ENCODE results near the gene CRYGS.
"Not testable (repeated sequence)": the region's sequence is repeated elsewhere in the genome, so short reads cannot be mapped to it uniquely, and the experiment has no call there.

CRYGS gene

GRCh38 chr3:186519021-186519658, 25.0 kb downstream of the CRYGS start:
- DNase-seq (ENCODE audit: low spot score) (no peak), FAIRE-seq (no peak)

GRCh38 chr3:186517218-186517617, 27.0 kb downstream of the CRYGS start:
- FAIRE-seq, result no peak
- no peak for DNase-seq (ENCODE audit: low spot score)

DNA sequence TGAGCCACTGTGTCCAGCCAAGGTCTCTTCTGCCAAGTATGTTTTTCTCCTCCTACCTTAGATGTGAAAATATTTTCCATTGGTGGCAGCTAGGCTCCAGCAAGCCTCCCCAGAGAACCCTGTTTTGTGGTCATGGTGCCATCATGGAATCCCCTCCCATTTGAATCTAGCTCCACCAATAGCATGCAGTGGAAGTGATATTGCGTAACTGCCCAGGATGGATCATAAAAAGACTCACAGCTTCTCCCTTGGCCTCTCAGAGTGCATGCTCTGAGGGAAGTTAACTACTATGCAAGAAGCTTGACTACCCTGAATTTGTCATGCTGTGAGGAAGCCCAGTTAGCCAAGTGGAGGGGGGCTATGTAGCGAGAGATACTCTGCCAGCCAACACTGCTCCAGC, 27.5 kb downstream of the CRYGS start:
- DNase-seq (ENCODE audit: low spot score) (no peak), FAIRE-seq (no peak)

DNA sequence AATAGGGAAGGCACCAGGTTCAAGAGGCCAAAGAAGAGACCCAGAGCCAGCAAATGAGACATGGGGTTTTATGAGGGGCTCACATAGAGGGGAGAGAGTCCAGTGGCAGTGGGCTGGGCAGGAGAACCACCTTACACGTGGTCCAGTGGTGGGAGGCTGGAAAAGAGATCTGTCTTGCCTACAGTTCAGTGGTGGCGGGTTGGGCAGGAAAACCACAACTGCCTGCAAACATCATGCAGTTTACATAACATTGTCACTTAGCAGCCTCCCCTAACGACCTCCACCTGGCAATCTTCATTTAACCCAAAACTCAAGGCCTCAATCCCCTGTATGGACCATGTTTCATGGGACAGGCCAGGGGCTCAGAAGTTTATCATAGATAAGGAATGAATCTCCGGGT, 29.1 kb downstream of the CRYGS start:
- FAIRE-seq (no peak), DNase-seq (ENCODE audit: low spot score) (no peak)

DNA sequence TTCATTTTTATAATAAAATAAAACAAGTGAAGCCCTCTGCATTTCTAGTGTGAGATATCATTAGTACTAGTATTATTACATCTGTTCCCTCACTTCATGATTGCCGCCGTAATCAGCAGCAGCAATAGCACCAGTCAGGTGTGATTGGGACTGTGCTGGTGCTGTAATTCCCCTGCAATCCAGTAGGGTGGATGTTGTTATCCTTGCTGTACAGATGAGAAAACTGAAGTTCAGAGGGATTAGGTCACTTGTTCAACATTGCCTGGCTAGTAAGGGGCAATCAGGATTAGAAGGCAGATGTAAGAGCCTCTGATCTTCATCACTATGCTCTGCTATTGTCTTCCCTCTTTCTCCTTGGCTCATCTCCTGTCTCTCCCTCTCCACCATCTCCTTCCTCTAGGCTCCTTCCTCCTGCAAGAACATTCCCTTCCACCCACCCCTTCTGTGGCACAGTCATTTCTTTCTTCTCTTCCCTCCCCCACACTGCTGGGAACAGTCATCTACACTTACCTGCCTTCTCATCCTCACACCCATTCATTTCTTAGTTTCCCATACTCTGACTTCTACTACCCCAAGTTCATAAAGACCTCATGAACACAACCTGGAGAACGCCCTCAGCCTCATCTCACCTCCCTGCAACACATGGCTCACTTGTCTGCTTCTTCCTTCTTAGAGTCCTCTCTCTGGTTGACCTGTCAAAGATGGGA, 29.7 kb downstream of the CRYGS start:
- no peak for FAIRE-seq
- DNase-seq (ENCODE audit: low spot score), result peak; percentile 22

GRCh38 chr3:186513386-186513785, 30.8 kb downstream of the CRYGS start:
- DNase-seq (ENCODE audit: low spot score) (no peak), FAIRE-seq (no peak)

GRCh38 chr3:186512570-186513302, 31.4 kb downstream of the CRYGS start:
- FAIRE-seq (no peak), DNase-seq (ENCODE audit: low spot score) (no peak)

- FAIRE-seq (no peak), DNase-seq (ENCODE audit: low spot score) (no peak)
These were observed 32.5 kb downstream of the CRYGS start for GRCh38 chr3:186511702-186512101.

- FAIRE-seq, result no peak
- DNase-seq (ENCODE audit: low spot score), result no peak
These were observed 32.9 kb downstream of the CRYGS start for GRCh38 chr3:186511245-186511644.

DNA sequence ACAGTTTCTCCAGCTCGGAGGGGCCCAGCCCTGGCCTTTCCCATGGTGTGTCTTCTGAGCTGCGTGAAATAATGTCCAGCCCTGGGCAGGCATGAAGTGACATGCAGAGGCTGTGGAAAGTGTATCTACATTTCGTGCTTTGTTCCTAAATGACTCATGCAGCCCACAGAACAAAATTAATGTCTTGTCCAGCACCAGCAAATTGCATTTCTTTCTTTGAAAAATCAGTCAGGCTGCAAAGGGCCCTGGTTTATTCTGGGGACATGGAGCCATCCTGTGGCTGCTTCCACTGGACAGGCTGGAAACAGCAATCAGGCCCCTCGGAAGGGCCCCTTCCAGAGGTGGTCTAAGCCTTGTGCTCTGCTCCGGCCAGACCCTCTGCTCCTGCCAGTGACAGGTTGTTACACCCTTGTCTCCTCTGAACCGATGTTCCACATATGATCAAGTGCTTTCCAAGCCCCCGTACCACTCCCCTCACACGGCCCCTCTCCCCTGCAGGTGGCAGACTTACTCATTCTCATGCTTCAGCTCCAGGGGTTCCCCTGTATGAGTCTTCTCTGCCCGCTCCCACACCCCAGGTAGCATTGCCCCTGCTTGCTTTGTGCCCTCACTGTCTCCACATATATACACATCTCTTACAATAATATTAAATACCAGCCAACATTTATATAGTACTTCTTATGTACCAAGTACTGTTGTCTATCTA, 33.7 kb downstream of the CRYGS start:
- no peak for FAIRE-seq

GRCh38 chr3:186509423-186509822, 34.8 kb downstream of the CRYGS start:
- DNase-seq (ENCODE audit: low spot score), result no peak
- FAIRE-seq, result no peak

More for the DNA sequence above, 33.7 kb downstream of the CRYGS start:
- DNase-seq (ENCODE audit: low spot score), result no peak

DNA sequence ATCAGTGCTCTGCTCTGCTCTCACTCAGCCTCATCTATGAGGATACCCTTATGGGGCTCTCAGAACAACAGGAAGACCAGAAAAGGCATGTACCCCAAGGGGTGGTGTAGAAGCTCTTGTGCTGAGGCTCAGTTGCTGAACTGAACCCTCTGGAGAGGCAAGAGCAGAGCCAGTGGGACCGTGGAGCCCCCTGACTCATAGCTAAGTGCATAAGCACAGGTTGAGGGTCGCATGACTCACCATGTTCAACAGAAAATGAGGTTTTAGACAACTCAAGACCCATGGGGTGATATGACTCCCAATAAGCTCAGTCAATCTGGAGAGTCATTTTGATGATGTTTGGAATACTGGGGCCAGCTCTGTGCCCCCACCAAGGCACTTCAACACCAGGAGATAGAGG, 37.3 kb downstream of the CRYGS start:
- FAIRE-seq (no peak), DNase-seq (ENCODE audit: low spot score) (no peak)

DNA sequence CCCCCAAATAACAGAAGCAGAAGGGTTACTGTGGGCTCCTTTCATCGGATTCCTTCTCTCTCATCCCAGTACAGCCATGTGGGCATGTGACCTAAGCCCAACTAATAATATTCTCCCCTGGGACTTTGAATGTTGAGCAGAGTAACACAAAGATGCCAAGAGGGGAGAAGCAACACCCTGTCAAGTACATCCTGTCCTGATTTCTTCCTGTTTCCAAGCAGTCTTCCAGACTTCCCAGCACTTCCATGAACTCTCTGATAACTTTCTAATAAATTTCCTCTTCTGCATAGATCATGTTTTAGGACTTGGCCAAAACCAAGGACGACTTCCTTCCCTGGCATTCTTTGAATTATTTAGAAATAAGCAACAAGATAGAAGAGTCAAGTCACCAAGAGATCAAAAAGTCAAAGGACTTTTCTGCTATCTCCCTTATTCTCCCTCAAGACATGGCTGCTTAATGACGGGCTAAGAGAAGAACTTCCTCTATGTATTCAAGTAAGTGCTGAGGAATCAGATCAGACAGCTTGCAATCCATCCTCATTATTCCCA, 37.9 kb downstream of the CRYGS start:
- no peak for DNase-seq (ENCODE audit: low spot score)
- FAIRE-seq, result no peak

DNA sequence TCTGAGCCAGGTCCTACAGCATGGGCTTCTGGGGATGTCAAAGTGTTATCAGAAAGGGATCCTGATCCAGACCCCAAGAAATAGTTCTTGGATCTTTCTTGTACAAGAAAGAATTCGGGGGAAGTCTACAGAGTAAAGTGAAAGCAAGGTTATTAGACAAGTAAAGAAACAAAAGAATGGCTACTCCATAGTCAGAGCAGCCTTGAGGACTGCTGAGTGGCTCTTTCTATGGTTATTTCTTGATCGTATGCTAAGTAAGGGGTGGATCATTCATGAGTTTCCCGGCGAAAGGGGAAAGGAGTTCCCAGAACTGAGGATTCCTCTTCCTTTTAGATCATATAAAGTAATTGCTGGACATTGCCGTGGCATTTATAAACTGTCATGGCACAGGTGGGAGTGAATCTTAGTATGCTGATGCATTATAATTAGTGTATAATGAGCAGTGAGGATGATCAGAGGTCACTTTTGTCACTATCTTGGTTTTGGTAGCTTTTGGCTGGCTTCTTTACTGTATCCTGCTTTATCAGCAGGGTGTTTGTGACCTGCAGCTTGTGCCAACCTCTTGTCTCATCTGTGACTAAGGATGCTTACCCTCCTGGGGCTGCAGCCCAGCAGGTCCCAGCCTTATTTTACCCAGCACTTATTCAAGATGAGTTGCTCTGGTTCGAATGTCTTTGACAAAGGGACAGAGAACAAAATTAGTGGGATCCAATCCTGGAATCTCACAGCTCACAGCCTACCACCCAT, 41.0 kb downstream of the CRYGS start:
- no peak for DNase-seq (ENCODE audit: low spot score)

DNA sequence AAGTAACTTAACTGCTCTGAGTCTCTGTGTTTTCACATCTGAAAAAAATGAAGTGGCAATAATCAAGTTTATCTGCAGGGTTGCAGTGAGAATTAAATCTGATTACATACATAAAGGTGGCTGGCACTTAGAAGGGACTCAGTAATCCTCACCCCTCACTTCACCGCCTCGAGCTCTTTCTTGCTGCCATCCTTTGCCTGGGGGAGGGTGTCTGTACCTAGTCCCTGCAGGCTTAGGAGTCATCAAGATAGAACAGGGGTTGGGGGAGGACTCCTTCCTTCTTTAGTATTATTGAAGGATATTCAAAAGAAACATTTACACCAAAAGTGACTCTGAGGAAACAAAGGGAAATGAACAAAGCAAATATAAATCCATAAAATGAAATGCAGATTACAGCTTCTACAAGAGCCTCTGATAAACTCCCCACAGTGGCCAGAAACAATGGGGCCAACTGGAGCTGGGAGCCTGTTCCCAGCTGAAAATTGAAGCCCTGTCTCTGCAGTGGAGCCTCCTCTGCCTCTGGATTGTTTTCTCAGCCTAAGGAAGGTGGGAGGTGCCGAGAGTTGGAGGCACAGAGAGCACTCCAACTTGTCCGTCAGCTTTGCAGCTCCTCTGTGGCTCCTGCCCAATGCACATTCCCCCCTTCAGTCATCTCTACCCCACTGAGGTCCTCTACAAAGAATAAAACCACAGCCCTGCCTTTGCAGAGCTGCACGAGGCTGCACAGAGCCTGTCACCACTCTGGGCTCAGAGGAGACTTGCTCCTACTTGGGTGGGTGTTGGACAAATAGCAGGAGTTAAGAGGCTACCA, 41.8 kb downstream of the CRYGS start:
- no peak for DNase-seq (ENCODE audit: low spot score)
- FAIRE-seq, result no peak

More for the DNA sequence above, 41.0 kb downstream of the CRYGS start:
- no peak for FAIRE-seq

DNA sequence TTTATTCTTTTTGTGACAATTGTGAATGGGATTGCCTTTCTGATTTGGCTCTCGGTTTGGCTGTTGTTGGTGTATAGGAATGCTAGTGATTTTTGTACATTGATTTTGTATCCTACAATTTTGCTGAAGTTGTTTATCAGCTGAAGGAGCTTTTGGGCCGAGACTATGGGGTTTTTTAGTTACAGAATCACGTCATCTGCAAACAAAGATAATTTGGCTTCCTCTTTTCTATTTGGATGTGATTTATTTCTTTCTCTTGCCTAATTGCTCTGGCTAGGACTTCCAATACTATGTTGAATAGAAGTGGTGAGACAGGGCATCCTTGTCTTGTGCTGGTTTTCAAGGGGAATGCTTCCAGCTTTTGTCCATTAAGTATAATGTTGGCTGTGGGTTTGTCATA, 44.2 kb downstream of the CRYGS start:
- DNase-seq (ENCODE audit: low spot score); FAIRE-seq: not testable (repeated sequence)

GRCh38 chr3:186498022-186498421, 46.2 kb downstream of the CRYGS start:
- not testable (repeated sequence) for DNase-seq (ENCODE audit: low spot score); FAIRE-seq

GRCh38 chr3:186497608-186498007, 46.6 kb downstream of the CRYGS start:
- no peak for DNase-seq (ENCODE audit: low spot score)
- FAIRE-seq, result no peak

- no peak for FAIRE-seq
- no peak for DNase-seq (ENCODE audit: low spot score)
These were observed 47.5 kb downstream of the CRYGS start for GRCh38 chr3:186496635-186497034.

- DNase-seq (ENCODE audit: low spot score) (no peak), FAIRE-seq (no peak)
These were observed 48.2 kb downstream of the CRYGS start for GRCh38 chr3:186496016-186496415.

Data from urothelium cell line (cell line).